NCI-H460 (cell line): ENCODE results near the gene TLL2. TPM values are rescaled to one million over a fixed set of nuclear protein-coding genes. Genes with fewer than 3 reads are reported as not detected.
A peak's percentile ranks its signal among the peaks of the same experiment; 100 is the strongest.

Experiments used
- DNase-seq: peaks from one replicate; pipeline ENCODE4 v3.0.0-alpha.2; 2016; ENCODE audit warnings: low read depth; ENCODE audit errors: extremely low read depth
- total RNA-seq: library from RNA; depleted of rRNA; stranded (reverse); fragments of >200 nt; shearing (Covaris generic); gene quantifications from 2 replicates; pipeline ENCODE4 v1.2.3, GENCODE V29; 2014

The TLL2 gene
- total RNA-seq, 1 experiment from 2014 or later = 0.12 TPM

DNA sequence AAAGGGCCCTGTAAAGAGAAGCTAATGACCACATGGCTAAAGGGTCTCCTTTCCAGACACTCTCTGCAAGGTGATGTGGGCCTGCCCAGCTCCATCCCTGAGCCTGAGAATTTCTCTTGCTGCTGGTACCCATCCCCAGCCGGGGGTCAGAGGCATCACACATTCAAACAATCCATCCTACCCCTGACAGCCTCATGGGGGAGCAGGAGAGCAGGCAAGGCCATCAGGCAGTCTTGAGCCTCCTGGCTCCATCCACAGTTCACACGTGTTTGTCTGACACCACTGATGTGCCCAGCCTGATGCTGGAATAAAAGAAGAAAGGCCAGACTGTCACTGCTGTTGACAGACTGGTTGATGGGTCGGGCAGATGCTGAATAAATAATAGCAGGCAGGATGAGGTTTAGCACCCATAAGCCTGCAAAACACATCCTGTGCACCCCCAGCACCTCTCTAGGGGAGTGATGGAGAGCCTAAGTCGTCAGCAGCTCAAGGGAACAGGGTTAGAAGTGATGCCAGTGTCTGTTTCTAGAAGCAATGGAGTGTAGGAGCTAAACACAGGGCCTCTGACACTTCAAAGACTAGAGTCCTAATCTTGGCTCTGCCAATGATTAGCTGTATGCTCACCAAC lies 43.5 kb downstream of the TLL2 start:
- DNase-seq = peak; percentile 43

DNA sequence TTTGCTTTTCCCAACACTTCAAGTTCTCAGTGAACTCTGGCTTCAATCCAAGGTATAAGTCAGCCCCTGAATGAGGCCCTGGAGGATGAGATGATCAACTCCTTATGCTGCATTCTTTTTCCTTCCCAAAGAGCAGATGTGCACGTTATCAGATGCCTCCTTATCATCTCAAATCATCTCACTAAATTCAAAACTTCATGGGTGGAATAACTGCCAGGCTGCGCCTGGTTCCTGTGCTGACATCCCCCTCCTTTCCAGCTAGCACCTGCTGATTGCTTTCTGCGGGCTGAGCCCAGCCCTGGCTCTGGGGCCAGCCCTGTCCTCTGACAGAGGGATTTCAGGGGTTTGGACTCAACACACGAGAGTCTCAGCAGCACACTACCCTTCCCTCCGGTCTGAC lies 44.9 kb downstream of the TLL2 start:
- no peak for DNase-seq

DNA sequence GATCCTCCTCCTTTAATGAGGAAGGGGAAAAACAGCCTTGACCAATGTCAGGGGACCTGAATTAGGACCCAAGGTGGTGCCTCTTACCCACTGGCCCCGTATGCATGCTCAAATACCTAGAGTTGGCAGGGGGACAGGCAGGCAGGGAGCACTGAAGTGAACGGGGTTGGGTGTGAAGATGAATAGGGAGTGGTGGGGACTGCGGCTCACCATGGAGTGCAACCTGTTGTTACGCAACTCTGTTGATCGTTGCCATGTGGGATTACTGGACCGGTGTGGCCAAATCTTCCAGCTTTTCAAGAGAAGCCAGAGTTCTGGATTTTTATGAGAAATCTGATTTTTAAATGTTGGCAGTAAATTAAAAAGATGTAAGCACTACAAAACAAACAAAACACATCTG lies 48.1 kb downstream of the TLL2 start:
- DNase-seq = no peak

DNA sequence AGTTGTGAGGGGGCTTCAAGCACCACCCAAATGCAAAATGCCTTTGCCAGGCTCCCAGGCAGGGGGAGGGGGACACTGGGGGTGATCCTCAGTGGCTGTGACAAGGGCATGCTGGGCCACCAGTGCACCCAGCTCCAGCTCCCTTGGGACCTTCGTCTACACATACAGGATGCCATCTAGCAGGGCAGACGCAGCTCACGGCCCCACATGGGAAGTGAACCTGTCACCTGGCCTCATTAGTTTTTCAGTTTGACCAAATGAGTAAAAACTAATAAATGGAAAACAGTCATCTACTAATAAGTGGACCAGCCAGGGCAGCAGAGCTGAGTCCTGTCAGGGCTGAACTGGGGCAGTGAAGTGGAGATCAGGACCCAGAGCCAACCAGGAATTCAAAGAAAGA lies 50.2 kb downstream of the TLL2 start:
- DNase-seq = no peak

DNA sequence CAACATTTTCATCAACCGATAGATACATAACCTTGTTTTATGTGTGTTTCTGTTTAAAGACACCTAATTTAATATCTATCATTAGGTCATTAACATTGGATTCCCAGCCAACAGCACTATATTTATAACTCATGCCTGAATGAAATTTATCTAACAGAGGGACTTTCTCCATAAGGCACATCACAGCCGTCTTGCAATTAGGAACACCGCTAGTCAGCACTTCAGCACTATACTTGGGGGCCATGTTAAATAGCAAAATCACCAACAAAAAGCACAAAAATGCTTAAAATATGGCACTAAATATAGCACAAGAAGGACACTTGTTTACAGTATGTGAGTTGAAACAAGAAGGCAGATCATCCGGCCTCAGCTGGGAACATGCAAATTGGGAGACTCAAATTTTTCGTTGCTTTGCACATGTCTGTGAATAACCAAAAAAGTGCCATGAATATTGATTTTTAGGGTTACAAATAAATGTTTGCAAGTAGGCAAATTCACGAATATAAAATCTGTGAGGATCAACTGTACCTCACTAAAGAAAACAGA lies 51.0 kb downstream of the TLL2 start:
- DNase-seq = no peak

DNA sequence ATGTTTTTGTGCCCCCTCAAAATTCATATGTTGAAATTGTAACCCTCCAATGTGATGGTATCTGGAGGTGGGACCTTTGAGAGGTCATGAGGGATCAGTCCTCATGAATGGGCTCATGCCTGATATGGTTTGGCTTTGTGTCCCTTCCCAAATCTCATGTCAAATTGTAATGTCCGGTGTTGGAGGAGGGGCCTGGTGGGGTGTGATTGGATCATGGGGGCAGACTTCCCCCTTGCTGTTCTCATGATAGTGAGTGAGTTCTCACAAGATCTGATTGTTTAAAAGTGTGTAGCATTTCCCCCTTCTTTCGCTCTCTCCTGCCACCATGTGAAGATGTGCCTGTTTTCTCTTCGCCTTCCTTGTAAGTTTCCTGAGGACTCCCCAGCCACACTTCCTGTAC lies 53.4 kb downstream of the TLL2 start:
- no peak for DNase-seq

DNA sequence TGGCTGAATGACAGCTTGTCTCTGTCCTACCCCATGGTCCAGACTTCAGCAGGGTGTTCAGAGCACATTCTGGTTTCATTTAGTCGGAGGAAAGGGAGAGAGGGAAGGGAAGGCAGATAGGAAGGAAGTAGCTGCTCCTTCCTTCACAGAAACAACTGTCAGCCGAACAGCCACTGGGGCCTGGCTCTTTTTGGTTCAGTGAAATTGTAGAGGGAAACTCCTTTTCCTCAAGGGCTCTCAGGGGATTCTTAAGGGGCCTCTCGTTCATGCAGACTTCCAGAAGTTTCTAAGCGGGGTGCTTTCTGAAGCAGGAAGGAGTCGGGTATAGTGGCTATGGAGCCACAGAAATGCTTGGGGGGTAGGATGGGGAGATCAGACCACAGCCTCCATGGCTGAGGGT lies 56.4 kb downstream of the TLL2 start:
- DNase-seq = no peak

DNA sequence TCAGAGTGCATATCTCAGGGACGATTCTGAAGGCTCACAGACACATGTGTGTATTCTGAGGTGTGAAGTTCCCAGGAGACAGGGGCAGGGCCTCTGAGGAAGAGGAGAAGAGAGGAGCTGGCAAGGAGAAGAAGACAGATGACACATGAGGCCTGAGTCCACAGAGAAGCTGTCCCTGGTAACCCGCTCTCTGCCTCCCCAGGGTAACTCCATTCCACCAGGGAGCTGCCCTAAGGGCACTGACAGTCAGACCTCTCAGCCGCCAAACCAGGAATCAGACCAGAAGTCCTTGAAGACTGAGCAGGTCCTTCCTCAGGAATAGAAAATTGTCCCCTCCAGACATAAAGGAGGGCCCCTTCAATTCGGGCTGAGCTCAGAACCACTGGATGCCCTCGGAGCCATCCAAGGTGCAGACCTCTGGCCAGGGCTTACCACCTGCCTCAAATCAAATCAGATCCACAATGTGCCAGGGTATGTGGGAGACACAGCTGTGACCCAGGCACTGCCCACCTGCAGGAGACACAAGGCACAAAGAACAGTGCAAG lies 57.4 kb downstream of the TLL2 start:
- no peak for DNase-seq

DNA sequence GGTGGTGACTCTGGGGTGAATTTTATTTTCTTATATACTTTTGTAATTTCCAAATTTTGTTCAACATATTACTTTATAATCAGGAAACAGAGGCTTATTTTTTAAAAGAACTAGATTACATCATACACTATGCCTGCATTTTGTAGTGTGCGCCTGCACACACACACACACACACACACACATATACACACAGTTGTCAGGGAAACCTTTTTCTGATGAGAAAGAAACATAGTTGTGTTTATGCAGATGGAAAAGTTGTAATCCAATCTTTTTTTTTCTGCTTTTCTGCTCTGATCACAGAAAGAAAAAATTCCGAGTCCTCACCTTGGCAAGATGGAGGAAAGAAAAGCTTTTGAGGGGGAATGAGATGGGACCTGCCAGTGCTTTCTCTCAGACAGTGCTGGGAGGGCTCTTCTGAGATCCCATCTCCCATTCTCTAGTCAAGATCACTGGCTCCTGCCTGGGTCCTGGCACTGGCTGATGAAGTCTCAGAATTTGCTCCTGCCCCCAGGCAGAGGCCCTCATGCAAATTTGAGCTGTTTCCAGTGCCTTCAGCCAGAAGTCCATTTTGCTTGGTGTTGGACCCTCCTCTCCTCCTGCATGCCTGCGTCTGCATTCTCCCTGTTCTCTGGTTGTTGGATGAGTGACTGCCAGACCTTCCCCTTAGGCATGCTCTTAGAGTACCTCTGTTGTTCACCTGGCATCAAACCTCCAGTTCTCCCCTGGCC lies 59.7 kb downstream of the TLL2 start:
- no peak for DNase-seq

DNA sequence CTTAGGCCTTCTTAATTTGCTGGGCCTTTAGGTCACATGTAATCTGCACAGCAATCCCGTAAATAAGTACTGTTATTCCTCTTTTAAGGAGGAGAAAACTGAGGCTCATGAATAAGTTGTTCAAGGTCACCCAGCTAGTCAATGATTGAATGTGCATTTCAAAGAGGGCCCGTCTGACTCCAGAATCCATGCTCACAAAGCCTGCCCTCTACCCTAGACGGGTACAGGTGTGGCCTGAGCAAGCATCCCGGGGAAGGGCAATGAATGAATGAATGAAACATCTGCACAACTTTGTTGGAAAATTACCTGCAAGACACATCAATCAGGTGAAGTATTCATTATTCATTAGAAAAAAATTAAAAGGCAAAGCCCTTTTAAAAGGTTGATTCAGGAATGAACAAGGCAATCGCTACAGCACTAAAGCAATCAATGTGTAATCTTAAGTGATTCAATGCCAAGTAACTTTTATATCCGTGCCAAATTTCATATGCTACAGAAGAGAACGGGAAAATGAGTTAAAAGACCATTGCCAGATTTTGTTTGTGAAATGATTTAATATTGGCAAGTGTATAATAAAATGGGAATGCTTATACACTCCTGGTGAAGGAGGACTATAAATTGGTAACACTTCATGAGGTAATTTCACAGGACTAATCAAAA lies 61.1 kb downstream of the TLL2 start:
- DNase-seq = no peak

DNA sequence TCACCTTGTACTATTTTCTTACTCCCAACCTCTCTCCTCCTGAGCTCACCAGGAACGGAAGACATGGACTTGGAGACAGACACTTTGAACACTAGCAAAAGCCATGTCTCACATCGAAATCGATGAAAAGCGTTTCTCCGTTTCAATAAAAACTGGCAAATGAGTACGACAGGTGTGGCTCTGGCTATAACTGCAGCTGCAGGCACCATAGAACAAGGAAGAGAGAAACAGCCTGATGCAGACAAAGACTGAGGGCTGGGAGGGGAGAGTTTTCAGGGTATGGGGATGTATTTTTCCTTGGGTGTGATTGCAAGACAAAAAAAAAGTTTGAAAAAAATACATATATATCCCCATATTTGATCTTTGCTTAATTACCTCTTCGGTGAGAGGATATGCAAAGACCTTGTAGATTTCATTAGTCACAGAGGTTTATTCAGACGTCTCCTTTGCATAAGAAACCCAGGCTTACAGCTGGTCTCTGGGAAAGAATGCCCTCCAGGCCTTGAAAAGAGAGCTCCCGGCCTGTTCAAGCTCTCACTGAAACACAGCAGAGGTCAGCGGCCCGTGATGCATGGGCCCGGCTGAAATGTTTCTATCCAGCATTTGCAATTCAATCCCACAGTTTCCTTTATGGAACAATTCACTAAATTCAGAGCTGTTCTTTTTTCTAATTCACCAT lies 63.1 kb downstream of the TLL2 start:
- no peak for DNase-seq

DNA sequence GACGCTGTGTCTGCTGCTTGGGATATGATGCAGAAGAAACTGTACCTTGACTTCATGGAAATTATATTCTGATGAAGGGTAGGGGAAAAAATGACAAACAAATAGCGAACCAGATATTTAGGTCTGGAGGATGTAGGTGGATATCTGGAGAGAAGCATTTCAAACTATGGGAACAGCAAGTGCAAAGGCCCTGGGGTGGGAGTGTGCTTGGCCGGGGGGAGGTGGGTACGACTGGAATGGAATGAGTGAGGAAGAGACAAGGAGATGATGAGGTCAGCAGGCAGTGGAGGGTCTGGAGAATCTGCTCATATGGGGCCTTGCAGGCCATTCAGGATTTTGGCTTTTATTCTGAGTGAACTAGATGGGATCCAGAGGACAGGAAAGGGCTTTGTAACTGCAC lies 65.2 kb downstream of the TLL2 start:
- DNase-seq = no peak

DNA sequence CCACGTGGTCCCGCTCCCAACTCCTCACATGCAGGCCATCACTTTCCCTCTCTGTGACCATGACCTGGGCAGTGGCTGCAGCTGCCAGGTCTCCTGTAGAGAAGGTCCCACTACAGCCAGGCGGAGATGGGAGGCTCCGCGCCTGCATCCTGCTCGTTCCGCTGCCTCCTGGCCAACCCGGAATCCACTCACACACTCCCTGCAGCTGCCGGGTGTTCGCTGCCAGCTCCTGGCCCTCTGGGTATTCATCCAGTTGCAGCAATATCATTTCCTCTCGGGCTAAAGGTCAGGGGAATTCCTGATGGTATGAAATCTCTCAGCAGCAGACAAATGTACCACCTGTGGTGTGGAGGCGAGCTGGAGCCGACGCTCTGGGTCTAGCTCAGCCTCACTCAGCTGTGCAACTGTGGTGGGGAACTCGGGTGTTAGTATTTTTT lies 65.7 kb downstream of the TLL2 start:
- DNase-seq = no peak

DNA sequence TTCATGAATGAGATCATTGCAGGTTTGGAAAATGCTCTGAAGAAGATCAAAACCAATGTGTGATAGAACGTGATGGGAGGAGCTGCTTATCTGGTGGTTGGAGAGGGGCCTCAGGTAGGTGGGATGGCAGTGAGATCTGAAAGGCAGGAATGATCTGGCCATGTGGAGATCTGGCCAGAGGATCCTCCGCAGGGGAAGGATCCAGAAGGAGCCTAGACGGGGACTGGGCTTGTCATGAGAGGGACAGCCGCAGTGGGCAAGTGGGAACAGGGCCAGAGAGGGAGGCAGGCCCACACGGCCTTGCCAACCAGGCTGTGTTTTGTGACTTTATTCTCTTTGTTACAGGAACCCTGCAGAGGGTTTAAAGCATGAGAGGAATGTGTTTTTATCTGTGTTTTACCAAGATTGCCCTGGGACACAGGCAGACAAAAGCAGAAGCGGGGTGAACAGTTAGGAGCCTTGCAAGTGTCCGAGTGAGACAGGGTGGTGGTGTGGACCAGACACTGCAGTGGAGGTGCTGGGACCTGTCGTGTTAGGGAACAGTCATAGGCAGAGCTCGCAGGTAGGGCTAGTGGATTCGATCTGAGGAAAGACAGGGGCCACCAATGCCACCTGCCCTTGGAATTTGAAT lies 66.6 kb downstream of the TLL2 start:
- no peak for DNase-seq

DNA sequence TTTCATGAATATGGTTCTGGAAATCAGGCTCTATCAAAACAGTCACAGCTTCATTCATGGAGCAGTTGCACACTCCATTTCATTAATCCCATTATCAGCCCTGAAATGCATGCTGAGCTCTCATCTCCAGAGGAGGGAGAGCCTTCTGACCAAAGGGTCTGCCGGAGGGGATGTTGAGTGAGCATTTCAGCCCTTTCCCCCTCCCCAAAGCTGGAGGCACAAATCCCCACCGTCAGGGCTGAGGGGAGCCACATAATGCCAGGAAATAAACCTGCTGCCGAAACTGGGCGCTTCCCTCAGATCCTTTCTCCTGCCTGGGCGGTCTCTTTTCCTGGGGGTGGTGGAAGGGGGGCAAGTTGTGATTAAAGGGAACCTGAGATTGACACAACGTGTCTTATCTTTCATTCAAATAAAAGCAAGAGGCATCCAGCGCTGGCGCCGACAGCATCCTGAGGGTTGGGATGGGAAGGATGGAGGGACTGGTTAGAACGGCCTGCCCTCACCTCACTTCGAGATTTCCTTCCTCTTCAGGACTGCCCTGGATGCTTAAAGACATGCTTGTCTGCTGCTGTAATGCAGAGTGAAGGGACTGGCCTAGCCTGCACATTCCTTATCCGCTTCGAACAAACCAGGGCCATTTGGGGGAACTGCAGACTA lies 71.6 kb downstream of the TLL2 start:
- DNase-seq = no peak

DNA sequence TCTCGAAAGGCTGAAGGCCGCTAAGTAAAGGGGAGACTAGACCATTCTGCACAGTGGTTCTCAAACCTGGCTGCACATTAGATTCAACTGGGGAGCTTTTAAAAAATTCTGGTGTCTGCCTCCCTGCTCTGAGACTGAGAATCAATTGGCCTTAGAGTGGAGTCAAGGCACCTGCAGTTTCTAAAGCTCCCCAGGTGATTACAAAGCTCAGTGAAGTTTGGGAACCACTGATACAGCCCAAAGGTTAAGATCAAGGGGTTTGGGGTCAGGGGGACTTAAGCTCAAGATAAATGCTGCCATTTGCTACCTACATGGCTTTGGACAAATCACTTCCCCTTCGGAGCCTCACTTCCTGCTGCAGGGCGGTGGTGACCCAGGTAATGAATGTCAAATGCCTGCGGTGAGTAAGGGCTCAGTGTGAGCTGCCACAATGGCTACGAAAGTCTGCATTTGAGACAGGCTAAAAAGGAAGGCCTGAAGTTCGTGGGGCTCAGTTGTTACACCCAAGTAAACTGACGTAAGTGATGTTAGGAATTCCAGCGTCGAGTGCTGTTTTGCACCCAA lies 72.3 kb downstream of the TLL2 start:
- no peak for DNase-seq

DNA sequence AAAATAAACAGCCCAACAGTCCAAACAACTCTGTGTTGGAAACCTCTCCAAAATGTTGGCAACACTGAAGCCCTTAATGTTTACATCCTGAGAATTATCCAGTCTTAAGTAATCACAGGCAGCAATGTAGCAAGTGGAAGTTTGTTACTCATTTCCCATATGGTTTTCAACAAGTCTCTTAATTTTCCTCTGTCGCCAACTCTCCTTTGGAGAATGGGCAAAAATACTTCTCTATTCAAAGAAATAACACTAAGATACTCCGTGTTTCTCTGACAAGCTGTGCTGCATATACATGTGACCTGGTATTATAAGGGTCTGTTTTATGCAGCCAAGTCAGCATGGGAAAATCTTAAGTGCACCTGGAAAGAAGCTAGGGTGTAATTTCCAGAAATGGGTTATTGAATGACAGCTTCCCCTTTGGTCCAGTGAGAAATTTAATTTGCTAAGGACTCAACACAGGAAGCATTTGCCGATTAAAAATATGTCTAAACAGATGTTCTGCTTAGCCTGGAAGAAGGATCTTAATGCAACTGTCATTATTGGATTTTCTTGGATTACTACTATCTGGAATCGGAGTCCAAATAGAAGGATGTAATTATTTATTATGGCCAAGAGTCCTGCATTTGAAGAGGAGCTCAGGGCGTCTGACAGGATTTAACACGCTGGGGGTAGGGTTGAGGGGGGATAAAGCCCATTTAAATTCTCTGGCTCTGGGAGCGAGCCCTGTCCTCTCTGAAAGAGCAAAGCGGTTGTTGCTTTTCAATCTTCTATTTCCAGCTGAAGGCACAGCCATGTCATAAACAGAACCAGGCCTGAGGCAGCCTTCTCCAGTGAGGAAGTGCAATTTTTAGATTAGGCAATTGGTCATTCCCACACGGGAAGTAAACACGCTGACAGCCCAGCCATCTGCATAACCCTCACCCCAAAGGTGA lies 73.1 kb downstream of the TLL2 start:
- DNase-seq = no peak

DNA sequence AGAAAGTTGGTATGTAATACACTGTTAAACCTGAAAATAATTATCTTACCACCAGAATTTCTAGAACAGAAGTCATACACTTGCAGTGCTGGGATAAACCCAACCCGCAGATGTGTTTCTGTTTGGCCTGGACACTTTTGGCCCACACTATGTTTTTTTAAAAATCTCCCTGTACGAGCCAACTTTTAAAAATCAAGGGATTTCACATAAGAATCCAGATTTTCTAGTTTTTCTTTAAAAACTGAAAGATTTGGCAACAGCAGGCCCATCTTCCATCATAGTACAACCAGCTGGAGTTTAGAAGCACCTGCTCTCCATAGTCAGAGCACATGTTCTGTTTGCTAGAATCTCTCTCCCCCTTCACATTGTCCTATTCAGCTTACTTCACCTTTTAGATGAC lies 74.0 kb downstream of the TLL2 start:
- DNase-seq = no peak

DNA sequence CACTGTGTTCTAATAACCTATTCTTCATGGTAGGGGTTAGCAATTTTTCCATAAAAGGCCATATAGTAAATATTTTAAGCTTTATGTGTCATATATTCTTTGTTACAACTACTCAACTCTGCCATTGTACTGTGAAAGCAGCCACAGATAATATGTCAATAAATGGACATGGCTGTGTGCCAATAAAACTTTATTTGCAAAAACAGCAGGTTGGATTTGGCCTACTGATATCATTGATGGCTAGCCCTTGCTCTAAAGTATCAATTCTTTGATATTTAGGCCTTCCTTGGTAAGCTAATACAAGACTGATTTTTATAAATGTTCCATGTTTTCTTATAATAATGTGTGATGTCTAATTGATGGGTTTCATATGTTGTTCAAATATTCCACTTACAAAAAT lies 77.7 kb downstream of the TLL2 start:
- no peak for DNase-seq
